HEK293T (cell line): ENCODE data around the gene POLG.

Experiments used
- BHLHE40 ChIP-seq: fragments of 450-650 bp; IDR thresholded peaks from 2 replicates; pipeline ENCODE4 v1.6.1; 2016; ENCODE audit warnings: mild to moderate bottlenecking, moderate library complexity, borderline replicate concordance
- CTBP1 ChIP-seq: fragments of 450-650 bp; IDR thresholded peaks from 2 replicates; pipeline ENCODE4 v1.6.1; 2016; ENCODE audit warnings: borderline replicate concordance
- FOXA1 ChIP-seq: fragments of 450-650 bp; IDR thresholded peaks from 2 replicates; pipeline ENCODE4 v1.6.1; 2016; ENCODE audit warnings: mild to moderate bottlenecking
- FOXK2 ChIP-seq: fragments of 450-650 bp; IDR thresholded peaks from 2 replicates; pipeline ENCODE4 v1.6.1; 2016; ENCODE audit warnings: mild to moderate bottlenecking
- NFRKB ChIP-seq: fragments of 450-650 bp; IDR thresholded peaks from 2 replicates; pipeline ENCODE4 v1.6.1; 2016; ENCODE audit warnings: mild to moderate bottlenecking, moderate library complexity
- PKNOX1 ChIP-seq: fragments of 450-650 bp; IDR thresholded peaks from 2 replicates; pipeline ENCODE4 v1.6.1; 2016
- SP1 ChIP-seq: fragments of 450-650 bp; IDR thresholded peaks from 2 replicates; pipeline ENCODE4 v1.6.1; 2017
- SUZ12 ChIP-seq: fragments of 450-650 bp; IDR thresholded peaks from 2 replicates; pipeline ENCODE4 v1.6.1; 2016; ENCODE audit warnings: mild to moderate bottlenecking

- TF ChIP-seq FOXA1 = no peak
- no peak for TF ChIP-seq SUZ12
- no peak for TF ChIP-seq FOXK2
- TF ChIP-seq SP1 = no peak
- TF ChIP-seq NFRKB = no peak
- TF ChIP-seq BHLHE40 = no peak
- TF ChIP-seq PKNOX1 = no peak
- no peak for TF ChIP-seq CTBP1
These were observed 17.9 kb upstream of the POLG start for GRCh38 chr15:89352476-89352875.
